HG03378 (cell line): ENCODE measurements around the gene TTLL6.
"Not testable (repeated sequence)": the region's sequence is repeated elsewhere in the genome, so short reads cannot be mapped to it uniquely, and the experiment has no call there.

Experiments
- ATAC-seq: cut with Tn5 transposase; IDR thresholded peaks from one replicate; pipeline ENCODE4 v1.9.1; 2021; ENCODE audit warnings: mild to moderate bottlenecking, moderate library complexity; ENCODE audit not compliant: unreplicated experiment

Gene TTLL6

DNA sequence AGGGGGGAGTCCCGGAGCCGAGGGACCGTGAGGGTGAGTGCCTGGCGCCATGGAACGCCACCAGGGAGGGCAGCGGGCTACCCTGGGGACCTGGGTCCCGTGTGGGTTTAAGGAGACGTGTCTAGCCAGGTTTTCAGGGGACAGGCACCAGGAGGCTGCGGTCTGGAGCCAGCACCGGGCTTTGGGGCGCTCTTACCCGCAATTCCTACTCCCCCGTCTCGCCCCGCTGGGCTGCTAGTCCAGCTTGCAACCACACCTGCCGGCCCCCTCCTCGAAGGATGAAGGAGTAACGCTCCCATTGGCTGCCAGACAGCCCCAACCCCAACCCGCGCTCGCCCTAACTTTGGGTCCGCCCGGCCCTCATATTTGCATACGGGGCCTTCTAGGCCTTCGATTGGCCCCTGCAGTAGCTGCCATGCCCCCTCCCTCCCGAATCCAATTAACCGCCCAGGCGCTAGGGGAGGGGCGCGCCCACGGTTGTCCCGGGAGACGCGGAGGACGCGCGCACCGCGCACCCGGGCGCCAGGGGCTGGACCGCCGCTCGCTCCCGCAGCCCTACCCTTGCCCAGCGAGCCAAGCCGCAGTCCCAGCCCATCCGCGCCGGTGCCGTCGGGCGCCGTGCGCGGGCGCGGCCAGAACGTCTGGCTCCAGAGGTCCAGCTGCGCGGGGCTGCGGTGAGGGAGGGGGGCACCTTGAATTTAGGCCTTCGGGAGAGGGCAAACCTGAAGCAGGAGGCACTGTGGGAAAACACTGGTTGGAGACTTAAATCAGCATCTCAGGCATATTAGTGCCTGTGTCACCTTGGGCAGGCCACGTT, at the start of gene TTLL6:
TTLL6 (minus strand) TSS at position 456 of the 817 bp plus-strand sequence; CDS start at position 299, 157 bp downstream.
- ATAC-seq: peak; percentile 50

DNA sequence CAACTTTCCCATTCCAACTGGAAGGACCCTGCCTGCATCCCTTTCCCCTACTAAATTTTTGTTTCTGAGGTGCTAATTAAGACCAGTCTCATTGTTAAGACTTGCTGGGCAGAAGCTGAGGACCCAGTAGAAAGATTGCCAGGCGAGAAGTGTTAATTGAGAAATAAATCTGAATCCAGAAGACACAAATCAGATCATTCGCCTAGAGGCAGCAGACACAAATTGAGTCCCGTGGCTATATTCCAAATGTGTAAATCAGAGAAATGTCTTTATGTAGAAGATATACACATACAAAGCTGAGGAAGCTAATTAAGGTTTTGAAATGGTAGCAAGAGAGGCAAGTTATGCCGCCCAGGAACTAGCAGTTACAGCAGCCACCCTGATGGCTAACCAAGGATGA, 43.4 kb upstream of the TTLL6 start:
- no peak for ATAC-seq

DNA sequence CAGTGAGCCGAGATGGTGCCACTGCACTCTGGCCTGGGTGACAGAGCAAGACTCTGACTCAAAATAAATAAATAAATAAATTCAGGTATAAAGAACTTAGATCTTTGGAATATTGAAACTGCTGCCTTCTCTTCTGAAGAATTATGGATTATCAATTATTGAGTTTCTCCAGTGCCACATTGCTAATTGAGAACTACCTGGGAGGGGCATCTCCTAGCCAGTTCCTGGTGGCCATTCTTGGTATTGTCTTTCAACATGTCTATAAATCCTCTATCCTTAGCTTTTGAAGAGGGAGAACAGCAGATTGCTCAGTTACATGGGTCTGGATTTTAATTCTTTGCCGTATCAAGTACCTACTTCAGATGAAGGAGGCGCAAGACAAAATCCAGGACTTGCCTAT, 43.0 kb upstream of the TTLL6 start:
- no peak for ATAC-seq

DNA sequence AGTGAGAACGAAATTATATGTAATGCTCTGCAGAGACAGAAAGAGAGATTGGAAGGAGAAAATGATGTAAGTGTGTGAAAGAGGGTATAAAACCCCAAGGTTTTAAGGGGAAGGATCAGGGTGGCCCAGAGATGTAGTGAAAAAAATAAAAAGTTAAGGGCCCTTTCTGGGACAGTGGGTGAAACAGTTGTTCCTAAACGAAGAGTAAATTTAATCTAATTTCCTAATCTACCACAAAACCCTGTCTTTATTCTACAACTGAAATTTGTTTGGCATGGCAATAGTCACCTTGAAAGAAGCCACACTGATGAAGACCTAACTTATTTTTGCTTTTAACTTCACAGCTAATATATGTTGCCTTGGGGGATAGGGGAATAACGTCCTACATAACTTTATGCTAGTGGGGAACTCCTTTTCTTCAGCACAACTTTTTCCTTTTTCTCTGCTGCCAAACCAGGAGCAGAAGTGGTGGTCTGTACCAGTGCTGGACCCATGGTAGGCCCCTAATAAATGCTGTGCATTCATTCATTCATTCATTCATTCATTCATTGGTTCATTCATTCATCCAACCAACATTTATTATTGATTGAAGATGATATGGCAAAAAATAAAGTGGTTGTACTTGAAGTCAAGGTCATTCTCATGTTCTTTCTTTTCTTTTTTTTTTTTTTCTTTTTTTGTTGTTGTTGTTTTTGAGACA, 39.2 kb upstream of the TTLL6 start:
- no peak for ATAC-seq

DNA sequence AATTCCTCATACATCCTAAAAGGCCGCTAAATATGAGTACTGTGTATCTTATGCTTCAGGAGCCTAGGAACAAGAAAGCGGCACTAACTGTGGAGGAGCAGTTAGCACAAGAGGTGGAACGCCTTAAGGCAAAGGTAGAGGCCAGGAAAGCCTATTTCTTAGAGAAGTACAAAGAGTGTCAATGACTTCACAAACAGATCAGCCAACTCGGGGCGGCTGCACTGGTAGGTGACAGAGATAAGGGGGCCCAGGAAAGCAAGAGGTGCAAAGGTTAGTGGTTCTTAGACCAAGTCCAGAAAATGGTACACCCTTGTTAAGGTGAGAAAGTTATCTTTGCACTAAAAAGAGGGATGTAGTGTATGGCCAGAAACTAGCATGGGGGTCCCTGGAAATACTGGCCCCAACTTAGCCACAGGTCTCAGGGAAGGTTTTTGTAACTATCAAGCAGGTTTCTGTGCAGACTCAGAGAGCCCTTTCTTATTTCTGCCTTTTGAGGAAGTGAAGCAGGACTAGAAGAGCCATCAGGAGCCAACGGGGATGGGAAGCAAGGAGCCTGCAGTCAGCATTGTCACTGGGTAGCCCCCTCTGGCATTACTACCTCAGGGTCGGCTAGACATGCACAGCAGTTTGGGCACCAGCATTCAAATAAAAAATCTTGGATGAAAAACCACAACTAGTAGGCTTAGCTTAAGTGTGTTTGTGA, 37.9 kb upstream of the TTLL6 start:
- no peak for ATAC-seq

DNA sequence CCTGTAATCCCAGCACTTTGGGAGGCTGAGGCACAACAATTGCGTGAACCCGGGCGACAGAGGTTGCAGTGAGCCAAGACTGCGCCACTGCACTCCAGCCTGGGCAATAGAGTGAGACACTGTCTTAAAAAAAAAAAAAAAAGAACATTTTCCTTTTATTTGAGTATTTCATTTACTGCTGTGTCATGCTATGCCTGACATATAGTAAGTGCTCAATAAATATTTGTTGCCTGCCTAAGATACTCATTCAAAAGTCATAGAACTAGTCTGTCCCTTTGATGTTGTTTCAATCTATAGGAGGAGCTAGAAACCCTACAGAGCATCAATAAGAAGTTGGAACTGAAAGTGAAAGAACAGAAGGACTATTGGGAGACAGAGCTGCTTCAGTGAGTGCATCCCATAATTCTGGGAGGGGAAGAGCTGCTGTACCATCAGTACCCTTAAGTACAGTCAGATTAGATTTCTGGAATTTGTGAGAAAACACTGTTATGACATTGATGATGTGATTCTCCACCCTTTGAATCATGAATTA, 33.8 kb upstream of the TTLL6 start:
- no peak for ATAC-seq

DNA sequence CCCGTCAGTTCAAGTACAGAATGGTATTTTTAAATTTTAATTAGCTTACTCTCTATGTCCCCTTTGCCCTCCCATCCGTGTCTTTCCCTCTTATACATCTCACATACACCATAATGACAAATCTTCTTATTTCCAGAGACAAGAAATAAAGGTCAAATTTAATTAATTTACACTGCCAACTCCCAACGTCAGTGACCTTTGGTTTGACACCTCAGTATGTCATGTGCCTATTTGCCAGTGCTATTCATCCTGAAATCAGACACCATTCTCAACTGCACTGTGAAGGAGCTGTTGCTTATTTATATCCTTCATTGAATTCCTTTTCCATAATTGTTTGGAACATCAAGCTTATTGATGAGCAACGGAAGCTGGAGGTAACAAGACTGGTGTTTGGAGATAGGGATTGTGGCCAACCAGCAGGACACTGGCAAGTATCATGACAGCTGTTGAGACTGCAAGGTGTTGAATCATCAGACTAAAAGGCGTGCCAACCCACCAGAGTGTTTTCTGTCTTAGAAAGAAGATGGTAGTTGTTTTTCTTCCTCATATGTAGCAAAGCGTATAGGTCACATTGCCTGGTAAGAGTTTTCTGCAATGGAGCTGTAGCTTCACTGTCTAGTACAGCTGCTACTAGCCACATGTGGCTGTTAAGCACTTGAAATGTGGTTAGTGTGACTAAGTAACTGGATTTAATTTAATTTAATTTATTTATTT, 26.3 kb upstream of the TTLL6 start:
- no peak for ATAC-seq

DNA sequence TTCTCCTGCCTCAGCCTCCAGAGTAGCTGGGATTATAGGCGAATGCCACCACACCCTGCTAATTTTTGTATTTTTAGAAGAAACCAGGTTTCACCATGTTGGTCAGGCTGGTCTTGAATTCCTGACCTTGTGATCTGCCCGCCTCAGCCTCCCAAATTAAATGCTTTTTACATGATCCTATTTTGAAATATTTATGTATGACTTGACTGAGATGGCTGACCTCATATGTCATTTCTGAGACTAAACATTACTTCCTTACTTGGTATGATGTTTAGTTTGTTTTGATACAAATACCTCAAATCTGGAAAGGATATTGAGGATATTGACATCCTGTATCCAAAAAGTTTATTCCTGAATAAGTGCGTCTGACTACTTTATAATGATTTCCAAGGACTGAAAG, 25.7 kb upstream of the TTLL6 start:
- ATAC-seq: no peak

DNA sequence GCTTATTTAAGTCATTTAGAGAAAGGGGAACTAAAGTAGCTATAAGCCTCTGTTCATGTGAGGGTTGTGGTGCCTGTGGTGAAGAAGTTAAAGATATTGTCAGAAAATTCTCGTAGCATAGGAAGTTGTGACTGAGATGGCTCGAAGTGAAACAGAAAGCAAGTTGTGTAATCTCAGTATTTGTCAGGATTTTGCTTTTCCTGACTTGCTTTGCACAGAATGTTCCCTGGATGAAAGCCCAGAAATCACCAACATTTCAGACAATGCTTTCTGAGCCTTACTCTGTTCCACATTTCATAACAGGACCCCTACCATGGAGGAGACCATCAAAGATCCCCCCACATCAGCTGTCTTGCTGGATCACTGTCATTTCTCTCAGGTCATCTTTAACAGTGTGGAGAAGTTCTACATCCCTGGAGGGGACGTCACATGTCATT, 24.4 kb upstream of the TTLL6 start:
- ATAC-seq: peak; percentile 79

DNA sequence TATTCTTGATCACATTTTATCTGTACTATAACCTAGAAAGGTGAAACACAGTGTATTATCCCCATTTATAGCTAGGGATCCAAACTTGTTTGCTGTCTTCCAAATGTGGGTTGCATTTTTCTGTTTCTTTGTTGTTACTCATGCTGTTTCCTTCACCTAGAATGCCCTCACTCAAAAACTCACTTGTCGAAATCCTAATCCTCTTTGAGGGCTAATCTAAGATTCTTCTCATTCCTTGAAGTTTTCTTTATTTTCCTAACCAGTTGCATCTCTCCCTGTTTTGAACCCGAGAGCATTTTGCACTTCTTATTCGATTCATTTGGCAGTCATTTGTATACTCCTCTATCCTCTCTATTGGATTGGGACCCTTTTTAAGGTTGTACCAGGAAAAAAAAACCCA, 23.4 kb upstream of the TTLL6 start:
- ATAC-seq: no peak

DNA sequence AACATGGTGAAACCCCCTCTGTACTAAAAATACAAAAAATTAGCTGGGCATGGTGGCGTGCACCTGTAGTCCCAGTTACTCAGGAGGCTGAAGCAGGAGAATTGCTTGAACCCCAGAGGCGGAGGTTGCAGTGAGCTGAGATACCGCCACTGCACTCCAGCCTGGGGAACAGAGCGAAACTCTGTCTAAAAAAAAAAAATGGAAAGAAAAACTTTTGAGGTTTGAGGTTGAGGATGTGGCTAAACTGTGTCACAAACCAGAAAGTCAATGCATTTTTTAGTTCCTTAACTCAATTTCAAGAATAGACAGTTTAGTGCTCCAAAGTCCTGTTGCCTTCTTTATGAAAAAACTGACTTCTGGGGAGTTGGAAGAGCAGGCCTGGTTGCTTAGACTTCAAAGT, 20.4 kb upstream of the TTLL6 start:
- peak; percentile 28 for ATAC-seq

DNA sequence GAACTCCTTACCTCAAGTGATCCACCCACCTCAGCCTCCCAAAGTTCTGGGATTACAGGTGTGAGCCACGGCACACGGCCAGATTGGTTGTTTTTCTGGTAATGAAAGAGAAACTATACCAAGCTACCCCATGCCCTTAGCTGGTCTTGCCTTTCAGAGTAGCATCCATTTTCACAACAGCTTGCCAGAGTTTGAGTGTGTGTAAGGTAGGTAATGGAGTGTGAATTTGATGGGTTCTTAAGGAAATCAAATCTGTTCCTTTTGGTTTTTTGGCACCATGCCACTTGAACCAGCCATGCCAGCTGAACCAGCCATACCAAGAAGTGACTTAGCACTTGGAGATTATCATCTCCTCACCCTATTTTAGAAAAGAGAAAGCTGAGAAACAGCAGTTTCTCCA, 18.9 kb upstream of the TTLL6 start:
- ATAC-seq: no peak

DNA sequence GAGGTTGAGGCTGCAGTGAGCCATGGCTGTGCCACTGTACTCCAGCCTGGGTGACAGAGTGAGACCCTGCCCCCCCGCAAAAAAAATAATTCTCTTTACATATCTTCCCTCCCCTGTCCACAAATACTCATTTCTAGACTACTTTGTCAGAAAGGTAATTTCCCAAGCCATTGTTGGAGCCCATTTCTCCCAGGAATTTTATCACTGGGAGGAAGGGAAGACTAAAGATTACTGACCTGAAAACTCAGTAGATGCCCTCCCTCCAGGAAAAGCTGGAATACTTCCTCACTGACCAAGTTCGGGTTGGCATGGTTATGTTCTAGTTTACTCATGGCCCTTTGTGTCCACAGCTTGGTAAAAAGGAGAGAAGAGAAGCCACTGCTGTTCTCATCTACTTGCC, 17.9 kb upstream of the TTLL6 start:
- no peak for ATAC-seq

DNA sequence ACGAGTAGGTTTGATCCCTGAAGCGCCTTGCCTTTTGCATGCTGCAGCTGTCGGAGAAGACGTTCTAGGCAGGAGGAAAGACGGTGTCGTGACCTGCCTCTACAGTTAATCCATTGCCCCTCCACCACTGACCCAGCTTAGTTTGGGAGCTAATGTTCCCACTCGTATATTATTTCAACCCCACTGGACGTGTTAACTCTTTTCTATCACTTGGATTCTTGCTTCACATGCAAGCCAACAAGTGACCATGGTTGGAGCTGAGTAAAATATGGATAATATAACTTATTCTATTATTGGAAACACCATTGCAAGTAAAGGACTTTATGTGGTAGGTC, 14.5 kb upstream of the TTLL6 start:
- no peak for ATAC-seq

DNA sequence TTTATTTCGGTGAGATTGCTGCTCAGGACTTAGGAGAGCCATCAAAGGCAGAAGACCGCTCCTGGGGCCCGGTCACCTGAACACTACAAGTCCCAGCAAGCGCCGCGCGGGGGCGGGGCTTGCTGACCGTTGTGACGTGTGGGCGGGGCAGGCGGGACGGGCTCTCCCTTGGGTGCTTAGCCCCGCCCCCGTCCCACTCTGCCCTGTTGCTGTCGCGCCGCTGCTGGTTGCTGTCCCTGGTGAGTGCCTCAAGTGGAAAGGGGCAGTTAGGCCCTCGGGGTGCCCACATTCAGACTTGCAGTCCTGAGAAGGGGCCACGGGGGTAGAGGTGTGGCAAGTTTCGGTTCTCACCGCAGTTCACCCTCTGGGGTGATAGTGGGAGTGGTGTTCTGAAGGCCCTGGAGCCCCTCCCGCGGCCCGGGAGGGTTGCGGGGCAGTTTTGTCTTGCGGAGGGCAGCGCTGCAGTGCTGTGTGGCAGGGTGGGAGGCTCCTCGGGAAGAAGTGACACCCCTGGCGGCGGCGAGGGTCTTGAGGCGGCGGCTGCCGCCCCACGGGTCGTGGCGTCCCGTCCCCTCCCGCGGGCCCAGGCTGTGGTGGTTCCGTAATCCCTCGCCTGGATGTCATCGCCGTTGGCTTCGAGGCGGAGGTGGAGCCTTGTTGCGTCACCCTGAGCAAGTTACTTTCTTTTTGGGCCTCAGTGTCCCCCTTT, 14.0 kb upstream of the TTLL6 start, which contains the start of gene CALCOCO2:
CALCOCO2 (plus strand) TSS at position 196 of the 709 bp plus-strand sequence. CDS start 10,673 bp downstream, outside the sequence.
- peak; percentile 54 for ATAC-seq

DNA sequence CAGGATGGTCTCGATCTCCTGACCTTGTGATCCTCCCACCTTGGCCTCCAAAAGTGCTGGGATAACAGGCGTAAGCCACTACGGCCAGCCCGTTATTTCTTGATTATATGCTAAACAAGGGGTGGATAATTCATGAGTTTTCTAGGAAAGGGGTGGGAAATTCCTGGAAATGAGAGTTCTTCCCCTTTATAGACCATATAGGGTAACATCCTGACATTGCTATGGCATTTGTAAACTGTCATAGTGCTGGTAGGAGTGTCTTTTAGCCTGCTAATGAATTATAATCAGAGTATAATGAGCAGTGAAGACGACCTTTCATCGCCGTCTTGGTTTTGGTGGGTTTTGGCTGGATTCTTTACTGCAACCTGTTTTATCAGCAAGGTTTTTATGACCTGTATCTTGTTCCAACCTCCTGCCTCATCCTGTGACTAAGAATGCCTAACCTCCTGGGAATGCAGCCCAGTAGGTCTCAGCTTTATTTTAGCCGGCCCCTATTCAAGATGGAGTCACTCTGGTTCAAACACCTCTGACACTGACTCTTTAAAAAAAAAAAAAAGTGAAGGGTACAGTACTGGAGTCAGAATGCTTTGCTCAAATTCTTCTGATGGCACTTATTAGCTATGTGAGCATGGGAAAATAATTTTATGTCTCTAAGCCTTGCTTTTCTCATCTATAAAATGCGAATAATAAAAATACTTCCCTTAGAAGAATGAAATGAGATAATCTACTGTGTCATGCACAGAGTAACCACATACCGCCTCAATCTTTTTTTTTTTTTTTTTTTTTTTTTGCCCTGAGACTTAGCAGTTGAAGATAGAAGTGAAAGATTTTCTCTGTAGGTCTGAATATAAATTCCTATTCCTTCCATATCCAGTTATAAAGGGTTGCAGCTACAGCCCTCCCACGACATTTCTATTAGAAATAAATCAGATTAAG, 8.7 kb upstream of the TTLL6 start:
- ATAC-seq: no peak

DNA sequence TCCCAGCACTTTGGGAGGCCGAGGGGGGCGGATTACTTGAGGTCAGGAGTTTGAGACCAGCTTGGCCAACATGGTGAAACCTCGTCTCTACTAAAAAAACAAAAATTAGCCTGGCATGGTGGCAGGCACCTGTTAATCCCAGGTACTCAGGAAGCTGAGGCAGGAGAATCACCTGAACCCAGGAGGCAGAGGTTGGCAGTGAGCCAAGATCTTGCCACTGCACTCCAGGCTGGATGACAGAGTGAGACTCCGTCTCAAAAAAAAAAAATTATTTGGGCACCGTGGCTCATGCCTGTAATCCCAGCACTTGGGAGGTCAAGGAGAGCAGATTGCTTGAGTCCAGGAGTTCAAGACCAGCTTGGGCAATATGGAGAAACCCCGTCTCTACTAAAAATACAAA, 3.9 kb upstream of the TTLL6 start:
- not testable (repeated sequence) for ATAC-seq

DNA sequence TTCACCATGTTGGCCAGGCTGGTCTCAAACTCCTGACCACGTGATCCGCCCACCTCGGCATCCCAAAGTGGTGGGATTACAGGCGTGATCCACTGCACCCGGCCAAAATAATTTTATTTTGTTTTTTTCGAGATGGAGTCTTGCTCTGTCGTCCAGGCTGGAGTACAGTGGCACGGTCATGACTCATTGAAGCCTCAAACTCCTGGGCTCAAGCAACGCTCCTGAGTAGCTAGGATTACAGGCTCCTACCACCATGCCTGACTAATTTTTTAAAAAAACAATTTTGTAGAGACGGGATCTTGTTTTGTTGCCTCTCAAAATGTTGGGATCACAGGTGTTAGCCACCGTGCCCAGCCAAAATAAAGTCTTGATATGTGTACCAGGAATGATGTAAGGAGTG, 2.4 kb upstream of the TTLL6 start:
- no peak for ATAC-seq

DNA sequence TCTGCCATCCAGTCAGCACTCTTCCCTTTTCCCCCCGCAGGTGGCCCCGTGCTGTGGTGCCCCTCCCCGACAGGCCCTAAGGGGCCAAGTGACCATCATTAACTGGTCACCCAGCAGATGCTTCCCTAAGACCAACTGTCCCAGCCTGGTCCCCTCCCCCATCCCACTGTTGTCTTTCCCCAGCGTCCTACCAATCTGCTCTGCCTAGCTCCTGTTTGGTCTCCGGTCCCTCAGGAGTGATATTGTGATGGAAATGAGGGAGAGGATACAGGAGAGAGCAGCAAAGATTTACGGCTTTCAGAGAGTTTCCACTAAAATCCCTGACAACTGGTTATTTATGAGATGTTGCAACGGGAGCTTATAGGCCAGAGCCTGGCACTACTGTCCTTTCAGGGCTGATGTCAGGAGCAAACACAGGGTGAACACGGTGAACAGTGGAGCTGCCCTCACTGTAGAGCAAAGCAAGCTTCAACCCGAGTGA, 1.4 kb upstream of the TTLL6 start:
- no peak for ATAC-seq
